ENCODE data around the gene RIC8A. TPM values are rescaled to one million over a fixed set of nuclear protein-coding genes. Genes with fewer than 3 reads are reported as not detected.

The RIC8A gene
- polyA plus RNA-seq, 1 of the 3 experiments (the other 2 are of a cell fraction) = 115 TPM

GRCh38 chr11:225734-226453 is 18.4 kb downstream of the RIC8A start:
- POLR2A ChIA-PET = no interaction called here
- Histone ChIP-seq H3K27ac (ENCODE audit: low read depth in 2 of 2, low read length in 1 of 2) (no peak overlapping the region), H3K9me3 (no peaks in the 10 kb centered on the region), H3K9me2 (no peaks in the 10 kb centered on the region), H2AFZ (ENCODE audit: low read depth) (no peak overlapping the region), H3K4me2 (no peak overlapping the region), H3F3A (replicated peaks; ENCODE audit: insufficient read depth) (no peaks in the 10 kb centered on the region), H4K20me1 (ENCODE audit: insufficient read depth) (no peaks in the 10 kb centered on the region; the same call in 1 of the 2 replicates), H3K4me3 (ENCODE audit: low read depth in 2 of 2, low read length in 1 of 2) (no peak overlapping the region), H3K4me1 (ENCODE audit: control insufficient read depth in 1 of 2, insufficient read depth in 2 of 2, low read depth in 1 of 2, low read length in 1 of 2) (no peaks in the 10 kb centered on the region), H3K27me3 (ENCODE audit: insufficient read depth) (no peaks in the 10 kb centered on the region), H3K36me3 (replicated peaks in 1 of 2; ENCODE audit: control insufficient read depth in 1 of 2, insufficient read depth in 2 of 2, low read length in 1 of 2) (peaks cover 0 to 4% of the 10 kb centered on the region in 2 experiments), H3K9ac (no peak overlapping the region), H3K79me2 (ENCODE audit: insufficient read depth) (peaks cover 18% of the 10 kb centered on the region)
- CTCF ChIA-PET = interaction anchor here (6.1 kb wide), 1 partner anchor 25 kb away, joined by 20 read pairs; no protein-coding TSS in a partner anchor
- DNase-seq = no peak
- WGBS (ENCODE audit: low lambda C conversion rate) = 98% methylated on average over 9 of the region's 10 CpGs
- TF ChIP-seq RAD21 (IDR thresholded peaks at IDR 0.05; ENCODE audit: low read length) (no peak), MEF2A (IDR thresholded peaks at IDR 0.05; ENCODE audit: borderline replicate concordance, low read depth) (no peak), TCF12 (IDR thresholded peaks at IDR 0.05) (no peak), YY1 (IDR thresholded peaks at IDR 0.05; ENCODE audit: low read depth) (no peak), EP300 (IDR thresholded peaks at IDR 0.05; ENCODE audit: borderline replicate concordance in 1 of 2, low read depth in 1 of 2, low read length in 1 of 2) (no peak), TEAD4 (IDR thresholded peaks at IDR 0.05; ENCODE audit: borderline replicate concordance, insufficient read depth) (no peak), POLR2AphosphoS5 (IDR thresholded peaks at IDR 0.05; ENCODE audit: low read depth, low read length) (no peak), FOSL2 (IDR thresholded peaks at IDR 0.05; ENCODE audit: borderline replicate concordance, low read depth) (no peak), SMC3 (IDR thresholded peaks at IDR 0.05; ENCODE audit: low read depth, low read length) (no peak), FOXM1 (IDR thresholded peaks at IDR 0.05; ENCODE audit: low read depth) (no peak), NFIC (IDR thresholded peaks at IDR 0.05; ENCODE audit: borderline replicate concordance) (no peak), FOXJ3 (CRISPR knock-in tag; IDR thresholded peaks at IDR 0.05) (no peak), EZH2phosphoT487 (IDR thresholded peaks at IDR 0.05; ENCODE audit: borderline replicate concordance, low read depth) (no peak), RXRA (IDR thresholded peaks at IDR 0.05; ENCODE audit: borderline replicate concordance, low read depth) (no peak), NRF1 (IDR thresholded peaks at IDR 0.05; ENCODE audit: low read depth, low read length) (no peak)
- TF ChIP-seq, protein P1, sequence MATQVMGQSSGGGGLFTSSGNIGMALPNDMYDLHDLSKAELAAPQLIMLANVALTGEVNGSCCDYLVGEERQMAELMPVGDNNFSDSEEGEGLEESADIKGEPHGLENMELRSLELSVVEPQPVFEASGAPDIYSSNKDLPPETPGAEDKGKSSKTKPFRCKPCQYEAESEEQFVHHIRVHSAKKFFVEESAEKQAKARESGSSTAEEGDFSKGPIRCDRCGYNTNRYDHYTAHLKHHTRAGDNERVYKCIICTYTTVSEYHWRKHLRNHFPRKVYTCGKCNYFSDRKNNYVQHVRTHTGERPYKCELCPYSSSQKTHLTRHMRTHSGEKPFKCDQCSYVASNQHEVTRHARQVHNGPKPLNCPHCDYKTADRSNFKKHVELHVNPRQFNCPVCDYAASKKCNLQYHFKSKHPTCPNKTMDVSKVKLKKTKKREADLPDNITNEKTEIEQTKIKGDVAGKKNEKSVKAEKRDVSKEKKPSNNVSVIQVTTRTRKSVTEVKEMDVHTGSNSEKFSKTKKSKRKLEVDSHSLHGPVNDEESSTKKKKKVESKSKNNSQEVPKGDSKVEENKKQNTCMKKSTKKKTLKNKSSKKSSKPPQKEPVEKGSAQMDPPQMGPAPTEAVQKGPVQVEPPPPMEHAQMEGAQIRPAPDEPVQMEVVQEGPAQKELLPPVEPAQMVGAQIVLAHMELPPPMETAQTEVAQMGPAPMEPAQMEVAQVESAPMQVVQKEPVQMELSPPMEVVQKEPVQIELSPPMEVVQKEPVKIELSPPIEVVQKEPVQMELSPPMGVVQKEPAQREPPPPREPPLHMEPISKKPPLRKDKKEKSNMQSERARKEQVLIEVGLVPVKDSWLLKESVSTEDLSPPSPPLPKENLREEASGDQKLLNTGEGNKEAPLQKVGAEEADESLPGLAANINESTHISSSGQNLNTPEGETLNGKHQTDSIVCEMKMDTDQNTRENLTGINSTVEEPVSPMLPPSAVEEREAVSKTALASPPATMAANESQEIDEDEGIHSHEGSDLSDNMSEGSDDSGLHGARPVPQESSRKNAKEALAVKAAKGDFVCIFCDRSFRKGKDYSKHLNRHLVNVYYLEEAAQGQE (IDR thresholded peaks at IDR 0.05; ENCODE audit: low read depth, low read length) = no peak
- TF ChIP-seq, protein P2, sequence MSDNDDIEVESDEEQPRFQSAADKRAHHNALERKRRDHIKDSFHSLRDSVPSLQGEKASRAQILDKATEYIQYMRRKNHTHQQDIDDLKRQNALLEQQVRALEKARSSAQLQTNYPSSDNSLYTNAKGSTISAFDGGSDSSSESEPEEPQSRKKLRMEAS (IDR thresholded peaks at IDR 0.05; ENCODE audit: low read depth) = no peak
- TF ChIP-seq, protein P3, sequence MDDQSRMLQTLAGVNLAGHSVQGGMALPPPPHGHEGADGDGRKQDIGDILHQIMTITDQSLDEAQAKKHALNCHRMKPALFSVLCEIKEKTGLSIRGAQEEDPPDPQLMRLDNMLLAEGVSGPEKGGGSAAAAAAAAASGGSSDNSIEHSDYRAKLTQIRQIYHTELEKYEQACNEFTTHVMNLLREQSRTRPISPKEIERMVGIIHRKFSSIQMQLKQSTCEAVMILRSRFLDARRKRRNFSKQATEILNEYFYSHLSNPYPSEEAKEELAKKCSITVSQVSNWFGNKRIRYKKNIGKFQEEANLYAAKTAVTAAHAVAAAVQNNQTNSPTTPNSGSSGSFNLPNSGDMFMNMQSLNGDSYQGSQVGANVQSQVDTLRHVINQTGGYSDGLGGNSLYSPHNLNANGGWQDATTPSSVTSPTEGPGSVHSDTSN (IDR thresholded peaks at IDR 0.05) = no peak
